Gastroesophageal sphincter (tissue), 4 donors: ENCODE measurements around the gene ETFDH. TPM values are rescaled to one million over a fixed set of nuclear protein-coding genes. Genes with fewer than 3 reads are reported as not detected.

ENCODE experiments used
- ATAC-seq: fragments of 150-250 bp; one replicate; pipeline ENCODE4 v1.9.1; 2016; ENCODE audit warnings: mild to moderate bottlenecking, moderate library complexity
- H3K27ac ChIP-seq, 4 donors: fragments of 200-600 bp; sonication (generic) in 3 of 4; 1 replicate in 3 of 4; 2 replicates in 1 of 4; pipeline ENCODE4 v1.5.1; 2016 to 2019
- H3K27me3 ChIP-seq: fragments of 200-600 bp; sonication (generic); one replicate; pipeline ENCODE4 v1.5.1; 2019
- H3K36me3 ChIP-seq, 2 donors: fragments of 200-600 bp; sonication (generic); one replicate each; pipeline ENCODE4 v1.5.1; 2019; ENCODE audit warnings: control low read depth in 1 of 2
- H3K4me1 ChIP-seq, 3 donors: fragments of 200-600 bp; sonication (generic); 1 replicate in 2 of 3; 2 replicates in 1 of 3; pipeline ENCODE4 v1.5.1; 2016 to 2019; ENCODE audit warnings: control low read depth in 2 of 3
- H3K4me3 ChIP-seq, 2 donors: fragments of 200-600 bp; sonication (generic); one replicate each; pipeline ENCODE4 v1.5.1; 2019; ENCODE audit warnings: mild to moderate bottlenecking in 1 of 2, moderate library complexity in 1 of 2
- H3K9me3 ChIP-seq, 3 donors: fragments of 200-600 bp; sonication (generic); one replicate each; pipeline ENCODE4 v1.5.1; 2017 to 2019; ENCODE audit warnings: control low read depth in 2 of 3
- EP300 ChIP-seq: sonication (generic); formaldehyde crosslinking; IDR thresholded peaks from one replicate; pipeline ENCODE4 v1.6.1; 2017; ENCODE audit warnings: antibody characterized with exemption, mild to moderate bottlenecking
- POLR2A ChIP-seq, 2 donors: fragments of 450-650 bp; IDR thresholded peaks; one replicate each; pipeline ENCODE4 v1.6.1; 2017; ENCODE audit warnings: antibody characterized with exemption in 2 of 2, mild to moderate bottlenecking in 2 of 2, moderate library complexity in 1 of 2
- POLR2AphosphoS5 ChIP-seq: sonication (generic); formaldehyde crosslinking; IDR thresholded peaks from one replicate; pipeline ENCODE4 v1.6.1; 2017; ENCODE audit warnings: antibody characterized with exemption
- WGBS, 2 donors: methylation state at CpG; one replicate each; pipeline ENCODE4 v1.1.5; 2018; ENCODE audit warnings: low coverage in 1 of 2; 5-methylcytosine and 5-hydroxymethylcytosine counted together
- total RNA-seq, 4 donors: library from RNA; depleted of rRNA; stranded (reverse); fragments of >200 nt; gene quantifications; one replicate each; pipeline ENCODE4 v1.1.0, GENCODE V29; 2016
- TF ChIP-seq, protein P1 (sequence below), 4 experiments: fragments of 200-600 bp in 2 of 4; fragments of 450-650 bp in 2 of 4; sonication (generic) in 1 of 4; IDR thresholded peaks; one replicate each; pipeline ENCODE4 v1.5.1; 2017 to 2019; ENCODE audit warnings: antibody characterized with exemption in 4 of 4, mild to moderate bottlenecking in 2 of 4, moderate library complexity in 2 of 4

ETFDH gene
- total RNA-seq: 10 to 100 TPM; 32.0 to 46.7 (median 38.9) TPM

DNA sequence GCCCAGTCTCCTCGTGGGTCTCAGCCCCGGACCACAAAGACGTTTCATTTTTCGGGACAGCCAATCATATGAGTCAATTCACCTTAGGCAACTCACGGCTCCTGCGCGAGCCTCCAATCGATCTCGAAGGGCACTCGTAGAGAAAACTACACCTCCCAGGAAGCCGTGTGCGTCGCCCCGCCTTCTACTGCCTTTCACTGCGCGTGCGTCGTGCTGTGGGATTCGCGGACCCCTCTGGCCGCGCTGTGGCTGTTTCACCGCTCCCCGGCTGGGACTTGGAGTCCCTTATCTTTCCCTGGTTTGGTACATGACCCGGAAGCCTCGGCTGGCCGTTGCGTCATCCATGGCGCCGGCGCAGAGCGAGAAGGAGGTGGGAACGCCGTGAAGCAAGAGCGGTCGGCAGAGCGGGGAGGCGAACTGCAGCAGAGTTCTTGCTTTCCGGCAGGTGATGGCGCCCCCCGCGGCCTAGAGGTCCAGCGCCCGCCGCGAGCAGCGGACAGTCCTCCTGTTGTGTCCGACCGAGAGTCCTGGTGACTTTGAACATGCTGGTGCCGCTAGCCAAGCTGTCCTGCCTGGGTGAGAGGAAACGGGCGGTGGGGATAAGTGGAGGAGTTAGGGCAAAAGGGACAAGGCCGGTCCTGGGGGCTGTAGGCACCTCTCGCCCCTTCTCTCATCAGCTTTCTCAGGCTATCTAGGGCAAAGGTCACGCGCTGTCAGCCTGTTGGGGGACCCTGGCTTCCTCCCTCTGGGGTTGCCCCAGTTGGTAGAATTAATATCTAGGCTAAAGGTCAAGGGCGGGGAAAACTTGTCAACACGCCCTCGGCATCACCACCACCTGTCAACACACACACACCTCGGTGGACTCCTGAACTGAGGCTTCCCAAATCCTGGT, at the start of gene ETFDH:
Gene ETFDH, plus strand, starts transcription at position 382 of the 892 bp plus-strand sequence. Its CDS starts 161 bp downstream, at position 543.
- Histone ChIP-seq H3K4me3 (peak within 1 kb of the TSS; percentile 81 to 93), H3K36me3 (no peaks in the 10 kb centered on the region), H3K27me3 (no peaks in the 10 kb centered on the region), H3K27ac (peak within 1 kb of the TSS; percentile 89 to 98 (median 96)), H3K4me1 (peaks cover 2 to 43% (median 9%) of the 10 kb centered on the region in 3 donors), H3K9me3 (no peaks in the 10 kb centered on the region)
- WGBS, 2 donors: 0% methylated on average over 9 to 16 of the region's 60 CpGs
- no peak for TF ChIP-seq EP300
- TF ChIP-seq, protein P1, sequence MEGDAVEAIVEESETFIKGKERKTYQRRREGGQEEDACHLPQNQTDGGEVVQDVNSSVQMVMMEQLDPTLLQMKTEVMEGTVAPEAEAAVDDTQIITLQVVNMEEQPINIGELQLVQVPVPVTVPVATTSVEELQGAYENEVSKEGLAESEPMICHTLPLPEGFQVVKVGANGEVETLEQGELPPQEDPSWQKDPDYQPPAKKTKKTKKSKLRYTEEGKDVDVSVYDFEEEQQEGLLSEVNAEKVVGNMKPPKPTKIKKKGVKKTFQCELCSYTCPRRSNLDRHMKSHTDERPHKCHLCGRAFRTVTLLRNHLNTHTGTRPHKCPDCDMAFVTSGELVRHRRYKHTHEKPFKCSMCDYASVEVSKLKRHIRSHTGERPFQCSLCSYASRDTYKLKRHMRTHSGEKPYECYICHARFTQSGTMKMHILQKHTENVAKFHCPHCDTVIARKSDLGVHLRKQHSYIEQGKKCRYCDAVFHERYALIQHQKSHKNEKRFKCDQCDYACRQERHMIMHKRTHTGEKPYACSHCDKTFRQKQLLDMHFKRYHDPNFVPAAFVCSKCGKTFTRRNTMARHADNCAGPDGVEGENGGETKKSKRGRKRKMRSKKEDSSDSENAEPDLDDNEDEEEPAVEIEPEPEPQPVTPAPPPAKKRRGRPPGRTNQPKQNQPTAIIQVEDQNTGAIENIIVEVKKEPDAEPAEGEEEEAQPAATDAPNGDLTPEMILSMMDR (IDR thresholded peaks at IDR 0.05): peak; percentile 36 to 82 (median 76)
- TF ChIP-seq POLR2A (IDR thresholded peaks at IDR 0.05): peak; percentile 54 to 66
- TF ChIP-seq POLR2AphosphoS5: peak; percentile 88
- peak; percentile 98 for ATAC-seq

DNA sequence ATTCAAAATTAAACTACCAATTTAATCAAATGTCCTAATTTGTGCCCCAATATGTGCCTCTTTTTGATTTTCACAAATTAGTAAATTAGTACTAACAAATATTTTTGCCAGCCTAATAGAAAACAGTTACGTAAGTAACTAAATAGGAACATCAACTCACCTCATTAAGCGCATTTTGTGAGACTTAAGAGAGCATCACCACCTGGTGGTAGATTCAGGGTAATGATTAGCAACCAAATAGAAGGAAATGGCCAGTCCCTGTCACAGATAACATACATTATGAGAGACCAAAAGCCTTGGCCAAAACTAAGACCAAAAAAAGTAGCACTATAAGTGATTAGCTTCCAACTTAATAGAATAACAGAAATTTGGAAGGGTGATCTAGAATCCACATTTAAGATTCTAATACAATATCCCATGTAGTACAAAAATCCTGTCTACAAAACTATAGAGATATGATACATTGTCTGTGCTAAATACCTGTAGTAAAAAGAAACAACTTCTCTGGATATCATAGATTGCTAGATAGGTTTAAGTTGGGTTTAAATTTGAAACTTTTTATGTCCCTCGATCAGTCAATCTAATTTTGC, 47.1 kb upstream of the ETFDH start:
- 33 to 58% methylated on average over 2 to 3 of the region's 3 CpGs for whole genome bisulfite sequencing, 2 donors
- Histone ChIP-seq H3K27ac (no peak overlapping the region), H3K36me3 (no peaks in the 10 kb centered on the region), H3K27me3 (no peaks in the 10 kb centered on the region), H3K4me1 (no peaks in the 10 kb centered on the region), H3K9me3 (no peaks in the 10 kb centered on the region), H3K4me3 (no peak overlapping the region)
- ATAC-seq: peak; percentile 50
- TF ChIP-seq, protein P1 (IDR thresholded peaks at IDR 0.05): peak; percentile 34 to 68 (median 62)
- TF ChIP-seq POLR2AphosphoS5: no peak

DNA sequence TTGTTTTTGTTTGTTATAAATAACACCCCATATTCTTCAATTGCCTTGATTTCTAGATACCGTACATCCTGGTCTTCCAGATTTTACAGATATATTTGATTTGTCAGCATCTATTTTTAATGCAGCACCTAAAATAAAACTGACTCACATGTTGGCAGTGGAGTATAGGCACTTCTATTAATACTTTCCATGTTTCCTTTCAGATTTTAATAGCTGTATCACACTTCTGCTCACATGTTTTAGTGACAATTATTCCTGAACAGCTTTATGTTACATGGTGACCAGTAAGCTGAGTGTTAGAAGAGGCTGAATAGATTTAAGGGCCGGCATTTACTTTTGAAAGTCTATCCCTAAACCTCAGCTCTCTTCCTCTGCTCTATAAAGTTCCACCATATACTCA, 46.6 kb upstream of the ETFDH start:
- no peaks in the 10 kb centered on the region for H3K27me3 ChIP-seq
- no peak for ATAC-seq
- 56 to 73% methylated on average over 2 of the region's 2 CpGs for WGBS, 2 donors
- TF ChIP-seq POLR2AphosphoS5 (no peak), EP300 (no peak), POLR2A (IDR thresholded peaks at IDR 0.05) (no peak)
- TF ChIP-seq, protein P1 (IDR thresholded peaks at IDR 0.05): no peak
- no peaks in the 10 kb centered on the region for H3K4me1 ChIP-seq
- H3K4me3 ChIP-seq: no peak overlapping the region
- H3K36me3 ChIP-seq: no peaks in the 10 kb centered on the region
- no peaks in the 10 kb centered on the region for H3K9me3 ChIP-seq
- H3K27ac ChIP-seq: no peak overlapping the region

DNA sequence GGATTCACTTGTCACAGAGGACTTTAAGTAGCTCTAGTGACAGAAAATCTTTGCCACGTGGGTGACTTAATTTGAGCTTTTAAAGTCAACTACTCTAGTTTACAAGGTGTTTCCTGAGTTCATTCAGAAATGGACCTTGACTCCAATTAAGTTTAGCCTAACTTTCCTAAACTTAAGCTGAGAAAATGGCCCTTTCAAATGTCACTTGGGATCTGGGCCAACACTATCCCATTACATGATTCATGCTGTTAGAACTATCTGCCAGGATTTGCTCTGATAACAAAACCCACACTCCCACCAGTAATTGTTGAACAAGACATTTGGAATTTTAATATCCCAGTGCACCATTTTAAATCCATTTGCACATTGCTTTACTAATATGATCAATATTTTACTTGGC, 41.2 kb upstream of the ETFDH start:
- H3K27ac ChIP-seq: no peak overlapping the region
- TF ChIP-seq, protein P1 (IDR thresholded peaks at IDR 0.05): no peak
- no peak for TF ChIP-seq EP300
- TF ChIP-seq POLR2A (IDR thresholded peaks at IDR 0.05): no peak
- no peak for TF ChIP-seq POLR2AphosphoS5
- ATAC-seq: no peak
- H3K9me3 ChIP-seq: no peaks in the 10 kb centered on the region
- H3K4me1 ChIP-seq: no peaks in the 10 kb centered on the region
- H3K4me3 ChIP-seq: no peak overlapping the region
- 50 to 71% methylated on average over 1 of the region's 1 CpG for WGBS, 2 donors
- H3K27me3 ChIP-seq: no peaks in the 10 kb centered on the region
- H3K36me3 ChIP-seq: no peaks in the 10 kb centered on the region

DNA sequence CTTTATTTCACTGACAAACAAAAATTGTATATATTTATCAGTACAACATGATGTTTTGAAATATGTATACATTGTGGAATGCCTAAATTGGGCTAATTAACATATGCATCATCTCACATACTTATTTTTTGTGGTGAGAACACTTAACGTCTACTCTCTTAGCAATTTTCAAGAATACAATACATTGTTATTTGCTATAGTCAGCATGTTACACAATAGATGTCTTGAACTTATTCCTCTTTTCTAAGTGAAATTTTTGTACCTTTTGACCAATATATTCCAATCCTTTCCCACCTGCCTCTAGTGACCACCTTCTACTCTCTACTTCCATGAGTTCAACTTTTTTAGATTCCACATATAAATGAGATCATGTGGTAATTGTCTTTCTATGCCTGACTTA, 35.5 kb upstream of the ETFDH start:
- no peak for TF ChIP-seq POLR2A (IDR thresholded peaks at IDR 0.05)
- Histone ChIP-seq H3K27me3 (no peaks in the 10 kb centered on the region), H3K36me3 (no peaks in the 10 kb centered on the region), H3K4me3 (no peak overlapping the region), H3K4me1 (no peaks in the 10 kb centered on the region), H3K9me3 (no peaks in the 10 kb centered on the region), H3K27ac (no peak overlapping the region)
- 80 to 89% methylated on average over 1 of the region's 1 CpG for WGBS, 2 donors
- no peak for ATAC-seq
